GM21515 (cell line): ENCODE measurements around the gene ARSK.
"Not testable (repeated sequence)": the region's sequence is repeated elsewhere in the genome, so short reads cannot be mapped to it uniquely, and the experiment has no call there.

Experiments used
- ATAC-seq: cut with Tn5 transposase; IDR thresholded peaks from one replicate; pipeline ENCODE4 v1.9.1; 2021; ENCODE audit not compliant: unreplicated experiment

ARSK gene

GRCh38 chr5:95646226-95646568, 91.3 kb downstream of the ARSK start:
- not testable (repeated sequence) for ATAC-seq

GRCh38 chr5:95646569-95647431, 91.9 kb downstream of the ARSK start, which contains the start of gene RFESD:
Gene RFESD, plus strand, starts transcription at chr5:95646777. Its CDS starts 5,495 bp downstream, at chr5:95652272.
- peak; percentile 98 for ATAC-seq

- no peak for ATAC-seq
Observed at GRCh38 chr5:95647886-95648860, 93.3 kb downstream of the ARSK start.

- no peak for ATAC-seq
Observed at GRCh38 chr5:95649274-95649673, 94.4 kb downstream of the ARSK start.

- ATAC-seq, result no peak
Observed at GRCh38 chr5:95649842-95650620, 95.1 kb downstream of the ARSK start.

- ATAC-seq, result no peak
Observed at GRCh38 chr5:95652849-95653248, 97.9 kb downstream of the ARSK start.

- ATAC-seq, result no peak
Observed at GRCh38 chr5:95654196-95654595, 99.3 kb downstream of the ARSK start.
